ENCODE measurements around the gene ERAS. TPM values are rescaled to one million over a fixed set of nuclear protein-coding genes. Genes with fewer than 3 reads are reported as not detected.

Gene ERAS
- total and polyA plus RNA-seq, 2 of the 13 experiments (the other 11 are each of a cell fraction or from before 2014, with no cell fraction given): 0.21 to 0.22 TPM

- no peak for TF ChIP-seq FOSL1 (CRISPR knock-in tag; IDR thresholded peaks at IDR 0.05; ENCODE audit: borderline replicate concordance)
- no peak for TF ChIP-seq ZNF143 (CRISPR knock-in tag; IDR thresholded peaks at IDR 0.05)
- no peak for TF ChIP-seq SRF (IDR thresholded peaks at IDR 0.05; ENCODE audit: low read depth, low read length)
- no peak for TF ChIP-seq TIGD3 (CRISPR knock-in tag; IDR thresholded peaks at IDR 0.05; ENCODE audit: borderline replicate concordance)
- no peak for TF ChIP-seq EED (CRISPR knock-in tag; IDR thresholded peaks at IDR 0.05)
Observed at GRCh38 chrX:48782795-48783194, 43.5 kb upstream of the ERAS start (continued).

- in situ Hi-C loops (cut with HindIII; ENCODE audit: extremely low pct_ligation_motif_present, low pct_unique_long_range_greater_than_20kb) (no loop called here), intact Hi-C loops (cut with micrococcal nuclease; ENCODE audit: unreplicated experiment) (no loop called here)
- ChIA-PET CTCF (ENCODE audit: low intra/inter-chr PET ratio, low total read pairs) (no interaction called here), POLR2A (no interaction called here)
- Histone ChIP-seq H3K27ac (ENCODE audit: extremely low read length, insufficient read depth, low read length) (no peak overlapping the region), H3K79me2 (ENCODE audit: insufficient read depth, low read length) (no peaks in the 10 kb centered on the region), H3K9ac (ENCODE audit: insufficient read depth, low read depth, low read length) (no peak overlapping the region), H3K4me2 (ENCODE audit: low read depth, low read length) (no peak overlapping the region), H2AFZ (ENCODE audit: low read length) (no peak overlapping the region), H3K4me3 (replicated peaks in 1 of 3; ENCODE audit: insufficient read depth in 1 of 3, low read depth in 2 of 3, low read length in 3 of 3) (no peak overlapping the region), H3K4me1 (ENCODE audit: insufficient read depth, low read length) (no peaks in the 10 kb centered on the region), H4K20me1 (ENCODE audit: insufficient read depth, low read length) (no peaks in the 10 kb centered on the region), H3K9me3 (ENCODE audit: low read length) (no peaks in the 10 kb centered on the region), H3K36me3 (replicated peaks in 1 of 2; ENCODE audit: control insufficient read depth in 1 of 2, insufficient read depth in 2 of 2, low read length in 2 of 2) (no peaks in the 10 kb centered on the region), H3K27me3 (ENCODE audit: control insufficient read depth in 1 of 2, insufficient read depth in 2 of 2, low read length in 2 of 2) (no peaks in the 10 kb centered on the region; a peak in 1 of 5 replicates)
- no TSS peak for BruUV-seq (replicated peaks)
- no peak for FAIRE-seq
- no peak for ATAC-seq
- no peak for DNase-seq (ENCODE audit: low spot score)
- 8% methylated on average over 2 of the region's 3 CpGs for WGBS (ENCODE audit: low lambda C conversion rate)
- TF ChIP-seq BRCA1 (CRISPR knock-in tag; IDR thresholded peaks at IDR 0.05): no peak
- TF ChIP-seq PCBP1 (IDR thresholded peaks at IDR 0.05; ENCODE audit: borderline replicate concordance, low read depth, low read length): no peak
- no peak for TF ChIP-seq MLXIP (CRISPR knock-in tag; IDR thresholded peaks at IDR 0.05; ENCODE audit: borderline replicate concordance)
- TF ChIP-seq ZNF318 (CRISPR knock-in tag; IDR thresholded peaks at IDR 0.05): no peak
- no peak for TF ChIP-seq KDM6A (CRISPR knock-in tag; IDR thresholded peaks at IDR 0.05; ENCODE audit: low read depth)
- TF ChIP-seq ZKSCAN1 (IDR thresholded peaks at IDR 0.05; ENCODE audit: low read length): no peak
- no peak for TF ChIP-seq CENPX (CRISPR knock-in tag; IDR thresholded peaks at IDR 0.05)
Observed at GRCh38 chrX:48784726-48785125, 41.6 kb upstream of the ERAS start.

All from HepG2 (cell line).